ENCODE measurements around the gene SLF2.

The SLF2 gene

DNA sequence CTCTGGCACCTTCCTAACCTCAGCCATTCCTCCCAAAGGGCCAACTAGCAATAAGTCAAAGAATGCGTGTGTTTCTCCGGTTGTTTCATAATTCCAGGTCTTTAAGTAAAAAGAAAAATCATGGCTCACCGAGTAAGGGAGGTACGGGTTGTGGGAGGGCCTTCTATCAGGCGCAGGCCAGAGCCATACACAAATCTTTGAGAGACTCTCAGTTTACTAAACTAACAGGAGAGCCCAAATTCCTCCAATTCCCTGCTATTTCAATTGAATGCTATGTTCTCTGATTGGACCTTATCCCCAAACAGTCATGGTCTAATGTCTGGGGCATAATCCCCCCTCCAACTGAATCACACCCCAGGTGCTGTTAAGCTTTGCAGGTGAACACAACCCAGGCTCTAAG is 26.2 kb upstream of the SLF2 start:
- Histone ChIP-seq H3K9me3 (ENCODE audit: low read length) (no peaks in the 10 kb centered on the region), H3K4me2 (ENCODE audit: low read length) (no peak overlapping the region), H4K20me1 (ENCODE audit: insufficient read depth, low read length) (no peaks in the 10 kb centered on the region), H3K79me2 (ENCODE audit: insufficient read depth, low read length) (no peaks in the 10 kb centered on the region), H3K36me3 (ENCODE audit: insufficient read depth, low read length) (no peaks in the 10 kb centered on the region), H3K4me3 (ENCODE audit: low read depth, low read length, poor library complexity, severe bottlenecking) (no peak overlapping the region), H3K9me2 (ENCODE audit: low read depth, low read length) (no peaks in the 10 kb centered on the region), H3K27ac (ENCODE audit: low read depth, low read length, poor library complexity, severe bottlenecking) (no peak overlapping the region), H3K27me3 (ENCODE audit: insufficient read depth, low read length) (no peaks in the 10 kb centered on the region; the same call in 1 of the 2 replicates), H3F3A (ENCODE audit: insufficient read depth, low read length) (no peaks in the 10 kb centered on the region), H3K4me1 (ENCODE audit: insufficient read depth, low read length, severe bottlenecking) (no peaks in the 10 kb centered on the region), H2AFZ (ENCODE audit: low read length) (no peak overlapping the region), H3K9ac (ENCODE audit: low read length) (no peak overlapping the region)
- TF ChIP-seq, protein P1, sequence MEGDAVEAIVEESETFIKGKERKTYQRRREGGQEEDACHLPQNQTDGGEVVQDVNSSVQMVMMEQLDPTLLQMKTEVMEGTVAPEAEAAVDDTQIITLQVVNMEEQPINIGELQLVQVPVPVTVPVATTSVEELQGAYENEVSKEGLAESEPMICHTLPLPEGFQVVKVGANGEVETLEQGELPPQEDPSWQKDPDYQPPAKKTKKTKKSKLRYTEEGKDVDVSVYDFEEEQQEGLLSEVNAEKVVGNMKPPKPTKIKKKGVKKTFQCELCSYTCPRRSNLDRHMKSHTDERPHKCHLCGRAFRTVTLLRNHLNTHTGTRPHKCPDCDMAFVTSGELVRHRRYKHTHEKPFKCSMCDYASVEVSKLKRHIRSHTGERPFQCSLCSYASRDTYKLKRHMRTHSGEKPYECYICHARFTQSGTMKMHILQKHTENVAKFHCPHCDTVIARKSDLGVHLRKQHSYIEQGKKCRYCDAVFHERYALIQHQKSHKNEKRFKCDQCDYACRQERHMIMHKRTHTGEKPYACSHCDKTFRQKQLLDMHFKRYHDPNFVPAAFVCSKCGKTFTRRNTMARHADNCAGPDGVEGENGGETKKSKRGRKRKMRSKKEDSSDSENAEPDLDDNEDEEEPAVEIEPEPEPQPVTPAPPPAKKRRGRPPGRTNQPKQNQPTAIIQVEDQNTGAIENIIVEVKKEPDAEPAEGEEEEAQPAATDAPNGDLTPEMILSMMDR (IDR thresholded peaks at IDR 0.05; ENCODE audit: low read length): no peak
- TF ChIP-seq EZH2 (IDR thresholded peaks at IDR 0.05; ENCODE audit: borderline replicate concordance, low read length): no peak

DNA sequence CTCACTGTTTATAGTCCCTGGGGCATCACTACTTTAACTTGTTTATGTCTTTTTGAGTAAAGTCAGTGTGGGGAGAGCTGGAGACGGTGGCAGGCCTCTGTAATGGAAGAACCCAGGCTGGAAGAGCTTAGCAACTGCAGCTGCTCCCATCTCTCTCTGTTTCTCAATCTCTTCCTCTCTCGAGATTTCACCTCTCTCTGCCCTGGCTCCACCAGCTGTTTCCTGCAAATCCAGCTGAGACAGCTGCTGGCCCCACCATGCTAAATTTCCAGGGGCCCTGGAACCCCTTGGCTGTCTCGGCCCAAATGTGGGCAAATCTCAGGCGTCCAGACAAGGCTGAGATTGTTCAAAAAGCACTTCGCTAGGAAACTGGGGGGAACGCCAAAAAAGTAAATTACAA is 25.8 kb upstream of the SLF2 start:
- Histone ChIP-seq H3K4me1 (ENCODE audit: insufficient read depth, low read length, severe bottlenecking) (no peaks in the 10 kb centered on the region), H4K20me1 (ENCODE audit: insufficient read depth, low read length) (no peaks in the 10 kb centered on the region), H3F3A (ENCODE audit: insufficient read depth, low read length) (no peaks in the 10 kb centered on the region), H3K79me2 (ENCODE audit: insufficient read depth, low read length) (no peaks in the 10 kb centered on the region), H3K4me3 (ENCODE audit: low read depth, low read length, poor library complexity, severe bottlenecking) (no peak overlapping the region), H3K27ac (ENCODE audit: low read depth, low read length, poor library complexity, severe bottlenecking) (no peak overlapping the region), H3K9me3 (ENCODE audit: low read length) (no peaks in the 10 kb centered on the region), H3K36me3 (ENCODE audit: insufficient read depth, low read length) (no peaks in the 10 kb centered on the region), H3K9me2 (ENCODE audit: low read depth, low read length) (no peaks in the 10 kb centered on the region), H3K27me3 (ENCODE audit: insufficient read depth, low read length) (no peaks in the 10 kb centered on the region; the same call in 1 of the 2 replicates), H3K9ac (ENCODE audit: low read length) (no peak overlapping the region), H2AFZ (ENCODE audit: low read length) (no peak overlapping the region), H3K4me2 (ENCODE audit: low read length) (no peak overlapping the region)
- no peak for TF ChIP-seq EZH2 (IDR thresholded peaks at IDR 0.05; ENCODE audit: borderline replicate concordance, low read length)
- TF ChIP-seq, protein P1 (IDR thresholded peaks at IDR 0.05; ENCODE audit: low read length): no peak

DNA sequence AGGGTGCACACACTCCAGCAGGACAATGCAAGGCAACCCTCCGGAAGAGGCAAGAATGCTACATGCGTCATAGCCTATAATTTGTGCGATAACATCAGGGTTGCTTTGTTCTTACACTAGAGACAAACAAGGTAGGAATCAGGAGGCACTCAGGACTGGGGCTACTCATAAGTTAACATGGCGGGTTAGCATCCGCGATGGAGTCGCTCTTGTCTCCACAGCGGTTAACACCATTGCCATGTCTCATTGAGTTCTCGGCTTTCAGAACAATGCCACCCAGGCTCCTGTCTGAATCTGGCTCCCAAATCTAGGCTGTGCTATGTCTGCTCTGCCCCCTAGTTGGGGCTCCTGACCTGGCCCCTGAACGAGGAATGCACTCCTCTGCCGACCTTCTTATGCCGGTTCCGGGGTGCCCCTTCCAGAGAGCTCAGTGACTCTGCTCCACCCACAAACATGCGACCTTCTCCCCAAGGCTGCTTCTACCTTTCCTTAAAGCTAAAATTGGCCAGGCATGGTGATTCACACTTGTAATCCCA is 24.9 kb upstream of the SLF2 start:
- Histone ChIP-seq H3K9me2 (ENCODE audit: low read depth, low read length) (no peaks in the 10 kb centered on the region), H3K9me3 (ENCODE audit: low read length) (no peaks in the 10 kb centered on the region), H3K4me3 (ENCODE audit: low read depth, low read length, poor library complexity, severe bottlenecking) (no peak overlapping the region), H3K27ac (ENCODE audit: low read depth, low read length, poor library complexity, severe bottlenecking) (no peak overlapping the region), H3F3A (ENCODE audit: insufficient read depth, low read length) (no peaks in the 10 kb centered on the region), H3K9ac (ENCODE audit: low read length) (no peak overlapping the region), H2AFZ (ENCODE audit: low read length) (no peak overlapping the region), H3K4me1 (ENCODE audit: insufficient read depth, low read length, severe bottlenecking) (no peaks in the 10 kb centered on the region), H3K79me2 (ENCODE audit: insufficient read depth, low read length) (no peaks in the 10 kb centered on the region), H3K27me3 (ENCODE audit: insufficient read depth, low read length) (no peaks in the 10 kb centered on the region; the same call in 1 of the 2 replicates), H3K4me2 (ENCODE audit: low read length) (no peak overlapping the region), H3K36me3 (ENCODE audit: insufficient read depth, low read length) (no peaks in the 10 kb centered on the region), H4K20me1 (ENCODE audit: insufficient read depth, low read length) (no peaks in the 10 kb centered on the region)
- TF ChIP-seq EZH2 (IDR thresholded peaks at IDR 0.05; ENCODE audit: borderline replicate concordance, low read length): no peak
- TF ChIP-seq, protein P1 (IDR thresholded peaks at IDR 0.05; ENCODE audit: low read length): no peak
